H1 (cell line): Measurements from ENCODE around the gene TNPO3. TPM values are rescaled to one million over a fixed set of nuclear protein-coding genes. Genes with fewer than 3 reads are reported as not detected.

Experiments
- CTCF ChIA-PET: fragments of 300-600 bp; sonication (Branson Sonifier 250); formaldehyde crosslinking; loops from one replicate; lab custom pipeline; 2021; ENCODE audit not compliant: partially characterized antibody; lab: Charles Lee
- POLR2A ChIA-PET: fragments of 300-600 bp; sonication (Branson Sonifier 250); formaldehyde crosslinking; loops from one replicate; lab custom pipeline; 2021; ENCODE audit warnings: inconsistent platforms; ENCODE audit not compliant: partially characterized antibody; lab: Charles Lee
- DNase-seq, 2 experiments: peaks; one replicate each; pipeline versions ENCODE4 v3.0.0 to v3.0.0-alpha.2; 2010 to 2022; ENCODE audit warnings: low spot score in 2 of 2, low read depth in 1 of 2, mixed read lengths in 1 of 2
- FAIRE-seq: peaks from 2 replicates; lab custom pipeline; 2011; peaks lifted over from hg19 to GRCh38; lab: Jason Lieb, UNC
- H2AFZ ChIP-seq: 2 replicates; pipeline ENCODE4 v1.8.1; 2012; ENCODE audit warnings: low read length, inconsistent platforms
- H2AK5ac ChIP-seq: 2 replicates; pipeline ENCODE4 v1.6.1; 2013; ENCODE audit warnings: low read depth, low read length
- H2BK120ac ChIP-seq: replicated peaks from 2 replicates; pipeline ENCODE3; 2013; ENCODE audit warnings: low read depth, low read length, inconsistent platforms
- H2BK12ac ChIP-seq: 2 replicates; pipeline ENCODE4 v1.6.1; 2013; ENCODE audit warnings: low read depth, low read length
- H2BK15ac ChIP-seq: 2 replicates; pipeline ENCODE4 v1.6.1; 2013; ENCODE audit warnings: low read length
- H2BK20ac ChIP-seq: 2 replicates; pipeline ENCODE4 v1.6.1; 2013; ENCODE audit warnings: low read length
- H2BK5ac ChIP-seq: 2 replicates; pipeline ENCODE4 v1.6.1; 2013; ENCODE audit warnings: low read depth, low read length
- H3K14ac ChIP-seq: 2 replicates; pipeline ENCODE4 v1.6.1; 2013; ENCODE audit warnings: inconsistent platforms; ENCODE audit not compliant: insufficient read length
- H3K18ac ChIP-seq: 2 replicates; pipeline ENCODE4 v1.6.1; 2013; ENCODE audit warnings: low read length; ENCODE audit errors: extremely low read depth
- H3K23ac ChIP-seq: 2 replicates; pipeline ENCODE4 v1.6.1; 2013; ENCODE audit warnings: inconsistent platforms; ENCODE audit not compliant: insufficient read length
- H3K23me2 ChIP-seq: 2 replicates; pipeline ENCODE4 v1.6.1; 2013; ENCODE audit warnings: low read depth, low read length
- H3K27ac ChIP-seq: 2 replicates; pipeline ENCODE4 v1.6.1; 2011; ENCODE audit warnings: low read depth, low read length, inconsistent platforms
- H3K27me3 ChIP-seq, 4 experiments: replicated peaks in 1 of 4; 1 replicate in 1 of 4; 2 replicates in 3 of 4; pipeline versions ENCODE4 v1.6.1 to v1.8.1; 2011 to 2013; ENCODE audit warnings: low read length in 3 of 4, mild to moderate bottlenecking in 3 of 4, inconsistent platforms in 2 of 4, mixed read lengths in 2 of 4, moderate library complexity in 1 of 4; ENCODE audit not compliant: control insufficient read depth in 3 of 4, insufficient read depth in 3 of 4; ENCODE audit errors: extremely low read depth in 1 of 4
- H3K36me3 ChIP-seq, 4 experiments: 2 replicates each; pipeline versions ENCODE4 v1.6.1 to v1.8.1; 2011 to 2013; ENCODE audit warnings: mild to moderate bottlenecking in 4 of 4, low read length in 3 of 4, moderate library complexity in 2 of 4, control low read depth in 1 of 4, inconsistent platforms in 1 of 4; ENCODE audit not compliant: insufficient read depth in 4 of 4, control insufficient read depth in 2 of 4
- H3K4ac ChIP-seq: replicated peaks from 2 replicates; pipeline ENCODE3; 2013; ENCODE audit warnings: low read length, low read depth, mixed read lengths, inconsistent platforms; ENCODE audit not compliant: insufficient read length
- H3K4me1 ChIP-seq, 4 experiments: replicated peaks in 1 of 4; 1 replicate in 1 of 4; 2 replicates in 3 of 4; pipeline versions ENCODE4 v1.6.1 to v1.8.1; 2011 to 2013; ENCODE audit warnings: low read length in 3 of 4, inconsistent platforms in 2 of 4, mixed read lengths in 1 of 4; ENCODE audit not compliant: insufficient read depth in 4 of 4, control insufficient read depth in 3 of 4
- H3K4me2 ChIP-seq, 2 experiments: 2 replicates each; pipeline versions ENCODE4 v1.6.1 to v1.8.1; 2011 to 2013; ENCODE audit warnings: low read depth in 2 of 2, low read length in 2 of 2, control low read depth in 1 of 2, inconsistent platforms in 1 of 2, mild to moderate bottlenecking in 1 of 2; ENCODE audit not compliant: insufficient read depth in 1 of 2
- H3K4me3 ChIP-seq, 4 experiments: fragments of 200-600, 300-600 bp in 1 of 4; sonication (generic), shearing (Covaris generic), sonication (Bioruptor Twin) in 1 of 4; 2 replicates each; pipeline versions ENCODE4 v1.5.1 to v1.8.1; 2011 to 2016; ENCODE audit warnings: low read length in 4 of 4, low read depth in 3 of 4, control low read depth in 2 of 4, inconsistent platforms in 2 of 4, mild to moderate bottlenecking in 2 of 4, mixed read lengths in 1 of 4, moderate library complexity in 1 of 4; ENCODE audit not compliant: insufficient read depth in 2 of 4; ENCODE audit errors: extremely low read depth in 1 of 4
- H3K56ac ChIP-seq: replicated peaks from 2 replicates; pipeline ENCODE3; 2013; ENCODE audit warnings: low read depth, mild to moderate bottlenecking, mixed read lengths, low read length, inconsistent platforms; ENCODE audit not compliant: insufficient read length
- H3K79me1 ChIP-seq: 2 replicates; pipeline ENCODE4 v1.6.1; 2013; ENCODE audit warnings: low read depth, low read length, control low read depth
- H3K79me2 ChIP-seq, 2 experiments: 2 replicates each; pipeline versions ENCODE4 v1.6.1 to v1.8.1; 2012 to 2013; ENCODE audit warnings: low read length in 2 of 2, mild to moderate bottlenecking in 2 of 2, inconsistent platforms in 1 of 2; ENCODE audit not compliant: insufficient read depth in 2 of 2, control insufficient read depth in 1 of 2
- H3K9ac ChIP-seq, 4 experiments: replicated peaks in 1 of 4; 1 replicate in 1 of 4; 2 replicates in 3 of 4; pipeline versions ENCODE4 v1.6.1 to v1.8.1; 2011 to 2013; ENCODE audit warnings: low read depth in 3 of 4, low read length in 3 of 4, control low read depth in 2 of 4, mild to moderate bottlenecking in 2 of 4, moderate library complexity in 2 of 4, inconsistent platforms in 1 of 4; ENCODE audit errors: extremely low read depth in 1 of 4
- H3K9me3 ChIP-seq, 2 experiments: 2 replicates each; pipeline versions ENCODE4 v1.6.1 to v1.8.1; 2012 to 2013; ENCODE audit warnings: mild to moderate bottlenecking in 2 of 2, moderate library complexity in 2 of 2, control low read depth in 1 of 2, inconsistent platforms in 1 of 2, low read depth in 1 of 2, low read length in 1 of 2, mixed read lengths in 1 of 2; ENCODE audit not compliant: insufficient read depth in 2 of 2
- H4K20me1 ChIP-seq, 2 experiments: replicated peaks in 1 of 2; 2 replicates each; pipeline versions ENCODE3 to v1.8.1; 2011 to 2013; ENCODE audit warnings: inconsistent platforms in 2 of 2, low read length in 2 of 2, mild to moderate bottlenecking in 1 of 2; ENCODE audit not compliant: insufficient read depth in 2 of 2, control insufficient read depth in 1 of 2
- H4K5ac ChIP-seq: 2 replicates; pipeline ENCODE4 v1.6.1; 2013; ENCODE audit warnings: low read length, low read depth, mixed read lengths, inconsistent platforms; ENCODE audit not compliant: insufficient read length
- H4K8ac ChIP-seq: 2 replicates; pipeline ENCODE4 v1.8.0; 2013; ENCODE audit warnings: mild to moderate bottlenecking, moderate library complexity, low read length, inconsistent platforms; ENCODE audit not compliant: insufficient read depth; ENCODE audit errors: extremely low read depth
- H4K91ac ChIP-seq: replicated peaks from 2 replicates; pipeline ENCODE3; 2013; ENCODE audit warnings: low read length, mixed read lengths, inconsistent platforms; ENCODE audit not compliant: insufficient read length
- BACH1 ChIP-seq: IDR thresholded peaks from 2 replicates; pipeline ENCODE4 v1.6.1; 2012; ENCODE audit warnings: low read length, improper control_type of control experiment
- BRCA1 ChIP-seq: IDR thresholded peaks from 2 replicates; pipeline ENCODE4 v1.6.1; 2012; ENCODE audit warnings: low read depth, low read length, improper control_type of control experiment
- CBX8 ChIP-seq: fragments of 300-800, 300-1000 bp; sonication (generic); IDR thresholded peaks from 2 replicates; pipeline ENCODE4 v1.7.1; 2016; ENCODE audit warnings: low read depth, low read length, borderline replicate concordance
- JUN ChIP-seq: IDR thresholded peaks from 2 replicates; pipeline ENCODE4 v1.6.1; 2011; ENCODE audit warnings: low read depth, mild to moderate bottlenecking, improper control_type of control experiment, low read length
- NANOG ChIP-seq: IDR thresholded peaks from 2 replicates; pipeline ENCODE4 v1.6.1; 2011; ENCODE audit warnings: low read length, low read depth, mild to moderate bottlenecking, inconsistent platforms; ENCODE audit not compliant: insufficient read depth, poor library complexity, severe bottlenecking
- RNF2 ChIP-seq: fragments of 200-900, 300-1000 bp; sonication (generic); IDR thresholded peaks from 2 replicates; pipeline ENCODE4 v1.7.1; 2016; ENCODE audit warnings: borderline replicate concordance, low read depth, mild to moderate bottlenecking, antibody characterized with exemption, low read length; ENCODE audit not compliant: poor library complexity, severe bottlenecking; ENCODE audit errors: missing control alignments
- SUZ12 ChIP-seq: fragments of 200-600 bp; sonication (generic); IDR thresholded peaks from 2 replicates; pipeline ENCODE4 v1.6.1; 2012; ENCODE audit warnings: mild to moderate bottlenecking, inconsistent platforms, low read length, moderate library complexity, mixed read lengths
- TAF7 ChIP-seq: optimal IDR thresholded peaks from 2 replicates; pipeline ENCODE3; 2011; ENCODE audit warnings: low read depth, mild to moderate bottlenecking, inconsistent platforms, low read length, moderate library complexity, borderline replicate concordance
- WGBS, 2 experiments: shearing (Covaris generic) in 1 of 2; methylation state at CpG; one replicate each; pipeline versions ENCODE4 v1.1.6 to v1.1.7; 2013 to 2015; ENCODE audit warnings: low lambda C conversion rate in 2 of 2, mixed read lengths in 2 of 2, inconsistent platforms in 1 of 2, low coverage in 1 of 2, missing lambda C conversion rate in 1 of 2; ENCODE audit not compliant: insufficient replicate concordance in 2 of 2, insufficient coverage in 1 of 2, insufficient read length in 1 of 2; ENCODE audit errors: extremely low coverage in 1 of 2, missing lambda C conversion rate in 1 of 2; 5-methylcytosine and 5-hydroxymethylcytosine counted together
- polyA plus RNA-seq, 7 experiments: library from polyadenylated mRNA; depleted of rRNA in 3 of 7; stranded (reverse) in 5 of 7; unstranded in 2 of 7; fragments of >200 nt in 5 of 7; fragments of 200-250 nt in 2 of 7; gene quantifications; 1 replicate in 5 of 7; 2 replicates in 1 of 7; 4 replicates in 1 of 7; pipeline versions ENCODE4 v1.2.1 to v1.2.3, GENCODE V29; 2011 to 2013; ENCODE audit warnings: missing spikeins in 2 of 7, mixed read lengths in 2 of 7
- total RNA-seq: library from RNA; stranded (reverse); fragmentation: NEBNext Ultra II Directional; extraction: Animal tissue kit (Norgen Biotek cat#: 25700); gene quantifications from 2 replicates; pipeline ENCODE4 v1.2.1, GENCODE V29; 2021
- TF ChIP-seq, protein P1 (sequence below), 3 experiments: IDR thresholded peaks; 1 replicate in 2 of 3; 2 replicates in 1 of 3; pipeline versions ENCODE4 v1.5.1 to v1.6.1; 2011; ENCODE audit warnings: low read length in 3 of 3, mild to moderate bottlenecking in 3 of 3, inconsistent platforms in 2 of 3, low read depth in 1 of 3, moderate library complexity in 1 of 3; ENCODE audit not compliant: insufficient read depth in 1 of 3; ENCODE audit errors: control extremely low read depth in 1 of 3

TNPO3 gene
- total and polyA plus RNA-seq, 2 of the 8 experiments (the other 6 are each of a cell fraction or from before 2014, with no cell fraction given) = 67.6 to 99.2 TPM

DNA sequence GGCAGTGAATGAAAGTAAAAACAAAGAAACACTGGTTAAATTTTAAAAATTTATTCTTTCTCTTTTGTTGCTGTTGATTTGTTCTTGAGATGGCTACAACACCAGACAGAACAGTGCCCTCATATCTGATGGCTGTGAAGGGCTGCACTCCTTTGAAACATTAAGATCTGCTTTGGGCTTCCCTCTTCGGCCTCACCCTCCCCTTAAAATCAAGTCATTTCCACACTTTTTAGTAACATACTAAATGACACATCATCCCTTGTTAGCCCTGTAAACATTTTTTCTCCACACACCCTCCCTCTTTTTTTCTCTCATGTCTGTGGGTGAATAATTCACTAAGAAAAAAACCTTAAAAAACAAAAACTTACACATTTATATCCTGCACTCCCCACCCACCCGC, 100.8 kb downstream of the TNPO3 start:
- POLR2A ChIA-PET = interaction anchor here (1.6 kb wide), 1 partner anchor 9 kb away, joined by 4 read pairs; no protein-coding TSS in a partner anchor
- Histone ChIP-seq H4K91ac (no peak overlapping the region), H3K14ac (no peak overlapping the region), H3K79me1 (no peaks in the 10 kb centered on the region; the same call in 1 of the 2 replicates), H3K4me2 (peak overlapping the region in 1 of 2 experiments; percentile 38; a peak in 1 of 4 replicates), H3K9ac (no peak overlapping the region), H2BK5ac (no peak overlapping the region), H2BK15ac (no peak overlapping the region), H3K27me3 (no peaks in the 10 kb centered on the region), H4K5ac (no peak overlapping the region), H3K9me3 (no peaks in the 10 kb centered on the region), H2BK12ac (no peak overlapping the region), H2AK5ac (no peak overlapping the region), H3K56ac (no peak overlapping the region), H3K4ac (no peak overlapping the region), H3K4me1 (peaks cover 0 to 2% (median 0%) of the 10 kb centered on the region in 4 experiments; a peak in 1 of 7 replicates), H3K4me3 (no peak overlapping the region), H3K23ac (no peak overlapping the region), H3K18ac (no peak overlapping the region), H2BK120ac (no peak overlapping the region), H2BK20ac (no peak overlapping the region), H3K36me3 (peaks cover 2 to 55% (median 19%) of the 10 kb centered on the region in 4 experiments; a peak in 7 of 8 replicates), H4K8ac (no peak overlapping the region), H3K23me2 (no peaks in the 10 kb centered on the region; the same call in 1 of the 2 replicates), H3K79me2 (no peaks in the 10 kb centered on the region), H3K27ac (no peak overlapping the region), H4K20me1 (peaks cover 0 to 1% of the 10 kb centered on the region in 2 experiments), H2AFZ (no peak overlapping the region)
- CTCF ChIA-PET = interaction anchor here (0.6 to 6.8 kb wide), 9 partner anchors 8 to 306 kb away, joined by 3 to 44 read pairs (median 4); partner anchors contain the start of gene TNPO3
- no peak for FAIRE-seq
- no peak for DNase-seq
- TF ChIP-seq BRCA1 = no peak
- TF ChIP-seq JUN = no peak
- TF ChIP-seq NANOG = no peak
- no peak for TF ChIP-seq SUZ12
- no peak for TF ChIP-seq RNF2
- TF ChIP-seq CBX8 = no peak
- TF ChIP-seq, protein P1, sequence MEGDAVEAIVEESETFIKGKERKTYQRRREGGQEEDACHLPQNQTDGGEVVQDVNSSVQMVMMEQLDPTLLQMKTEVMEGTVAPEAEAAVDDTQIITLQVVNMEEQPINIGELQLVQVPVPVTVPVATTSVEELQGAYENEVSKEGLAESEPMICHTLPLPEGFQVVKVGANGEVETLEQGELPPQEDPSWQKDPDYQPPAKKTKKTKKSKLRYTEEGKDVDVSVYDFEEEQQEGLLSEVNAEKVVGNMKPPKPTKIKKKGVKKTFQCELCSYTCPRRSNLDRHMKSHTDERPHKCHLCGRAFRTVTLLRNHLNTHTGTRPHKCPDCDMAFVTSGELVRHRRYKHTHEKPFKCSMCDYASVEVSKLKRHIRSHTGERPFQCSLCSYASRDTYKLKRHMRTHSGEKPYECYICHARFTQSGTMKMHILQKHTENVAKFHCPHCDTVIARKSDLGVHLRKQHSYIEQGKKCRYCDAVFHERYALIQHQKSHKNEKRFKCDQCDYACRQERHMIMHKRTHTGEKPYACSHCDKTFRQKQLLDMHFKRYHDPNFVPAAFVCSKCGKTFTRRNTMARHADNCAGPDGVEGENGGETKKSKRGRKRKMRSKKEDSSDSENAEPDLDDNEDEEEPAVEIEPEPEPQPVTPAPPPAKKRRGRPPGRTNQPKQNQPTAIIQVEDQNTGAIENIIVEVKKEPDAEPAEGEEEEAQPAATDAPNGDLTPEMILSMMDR (IDR thresholded peaks at IDR 0.05; ENCODE audit: control extremely low read depth in 1 of 3, insufficient read depth in 1 of 3, low read depth in 1 of 3, low read length in 3 of 3) = no peak
- TF ChIP-seq BACH1 = no peak
- no peak for TF ChIP-seq TAF7
- WGBS, 2 experiments = 72% methylated on average over 2 of the region's 2 CpGs; no CpG with 5 or more reads in 1 of the 2 experiments
